B cell (primary cell): Measurements from ENCODE around the gene GRAP.

ENCODE experiments used
- EZH2 ChIP-seq: IDR thresholded peaks from 2 replicates; pipeline ENCODE4 v1.6.1; 2012; ENCODE audit warnings: borderline replicate concordance, low read depth, mild to moderate bottlenecking, moderate library complexity, low read length; ENCODE audit not compliant: insufficient read depth, poor library complexity, severe bottlenecking
- TF ChIP-seq, protein P1 (sequence below): fragments of 200-600 bp; IDR thresholded peaks from one replicate; pipeline ENCODE4 v1.8.0; 2022; ENCODE audit warnings: antibody characterized with exemption, mild to moderate bottlenecking

DNA sequence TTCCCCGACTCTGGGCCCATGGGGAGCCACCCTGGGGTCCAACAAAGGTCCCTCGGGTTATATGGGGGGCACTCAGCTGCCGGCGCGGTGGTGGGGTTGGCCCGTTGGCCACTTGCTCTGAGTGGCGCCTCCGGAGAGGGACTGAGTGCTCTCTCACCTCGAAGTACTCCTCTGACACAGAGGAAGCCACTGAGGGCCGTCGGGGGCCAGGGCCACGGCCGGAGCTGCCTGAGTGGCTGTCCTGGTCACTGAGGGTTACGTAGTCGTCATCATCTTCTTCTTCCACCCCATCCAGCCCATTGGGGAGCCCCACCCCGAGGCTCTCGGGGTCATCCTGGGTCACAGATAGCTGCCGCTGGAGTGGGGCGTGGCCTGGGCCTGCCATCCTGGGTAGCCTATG is 69.1 kb downstream of the GRAP start:
- TF ChIP-seq, protein P1, sequence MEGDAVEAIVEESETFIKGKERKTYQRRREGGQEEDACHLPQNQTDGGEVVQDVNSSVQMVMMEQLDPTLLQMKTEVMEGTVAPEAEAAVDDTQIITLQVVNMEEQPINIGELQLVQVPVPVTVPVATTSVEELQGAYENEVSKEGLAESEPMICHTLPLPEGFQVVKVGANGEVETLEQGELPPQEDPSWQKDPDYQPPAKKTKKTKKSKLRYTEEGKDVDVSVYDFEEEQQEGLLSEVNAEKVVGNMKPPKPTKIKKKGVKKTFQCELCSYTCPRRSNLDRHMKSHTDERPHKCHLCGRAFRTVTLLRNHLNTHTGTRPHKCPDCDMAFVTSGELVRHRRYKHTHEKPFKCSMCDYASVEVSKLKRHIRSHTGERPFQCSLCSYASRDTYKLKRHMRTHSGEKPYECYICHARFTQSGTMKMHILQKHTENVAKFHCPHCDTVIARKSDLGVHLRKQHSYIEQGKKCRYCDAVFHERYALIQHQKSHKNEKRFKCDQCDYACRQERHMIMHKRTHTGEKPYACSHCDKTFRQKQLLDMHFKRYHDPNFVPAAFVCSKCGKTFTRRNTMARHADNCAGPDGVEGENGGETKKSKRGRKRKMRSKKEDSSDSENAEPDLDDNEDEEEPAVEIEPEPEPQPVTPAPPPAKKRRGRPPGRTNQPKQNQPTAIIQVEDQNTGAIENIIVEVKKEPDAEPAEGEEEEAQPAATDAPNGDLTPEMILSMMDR: no peak
- TF ChIP-seq EZH2: no peak
